NCI-H2227 (cell line): ENCODE data around the gene LCN10.
"Not testable (repeated sequence)": the region's sequence is repeated elsewhere in the genome, so short reads cannot be mapped to it uniquely, and the experiment has no call there.

ENCODE experiments used
- DNase-seq: peaks from one replicate; lab custom pipeline; 2025; ENCODE audit not compliant: unreplicated experiment; lab: John Stamatoyannopoulos, UW

The LCN10 gene

DNA sequence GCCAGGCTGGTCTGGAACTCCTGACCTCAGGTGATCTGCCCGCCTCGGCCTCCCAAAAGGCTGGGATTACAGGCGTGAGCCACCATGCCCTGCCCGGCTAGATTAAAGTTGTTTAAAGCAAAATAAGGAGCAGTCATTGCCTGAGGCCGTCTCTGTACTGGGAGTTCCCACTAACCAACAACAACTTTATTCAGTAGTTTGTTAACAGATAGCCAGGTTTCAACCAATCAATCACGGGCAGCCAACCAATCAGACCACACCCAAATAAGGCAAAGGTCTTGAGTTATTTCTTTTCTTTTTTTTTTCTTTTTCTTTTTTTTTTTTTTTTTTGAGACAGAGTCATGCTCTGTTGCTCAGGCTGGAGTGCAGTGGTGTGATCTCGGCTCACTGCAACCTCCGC, 38.0 kb downstream of the LCN10 start:
- DNase-seq, result not testable (repeated sequence)

DNA sequence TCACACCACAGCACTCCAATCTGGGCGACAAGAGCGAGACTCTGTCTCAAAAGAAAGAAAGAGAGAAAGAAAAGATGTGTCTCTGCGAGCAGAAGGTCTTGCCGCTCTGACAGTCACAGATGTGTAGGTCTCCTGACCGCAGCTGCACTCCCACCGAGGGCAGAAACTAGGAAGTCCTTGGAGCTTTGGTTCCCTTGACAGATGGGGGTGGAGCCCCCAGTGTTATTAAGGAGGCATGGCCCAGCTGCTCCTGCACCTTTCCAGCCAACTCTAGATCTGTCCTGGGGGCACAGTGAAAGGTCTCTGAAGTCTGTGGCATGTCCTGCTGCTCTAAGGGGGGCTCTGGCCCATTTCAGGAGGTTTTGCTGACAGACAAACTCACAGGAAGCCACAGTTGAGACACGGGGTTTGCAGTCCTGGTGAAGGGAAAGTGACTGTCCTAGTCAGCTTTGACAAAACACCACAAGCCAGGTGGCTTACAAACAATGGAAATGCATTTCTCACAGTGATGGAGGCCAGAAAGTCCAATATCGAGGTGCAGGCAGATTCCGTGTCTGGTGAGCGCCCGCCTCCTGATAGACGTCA, 39.4 kb downstream of the LCN10 start:
- DNase-seq, result no peak

DNA sequence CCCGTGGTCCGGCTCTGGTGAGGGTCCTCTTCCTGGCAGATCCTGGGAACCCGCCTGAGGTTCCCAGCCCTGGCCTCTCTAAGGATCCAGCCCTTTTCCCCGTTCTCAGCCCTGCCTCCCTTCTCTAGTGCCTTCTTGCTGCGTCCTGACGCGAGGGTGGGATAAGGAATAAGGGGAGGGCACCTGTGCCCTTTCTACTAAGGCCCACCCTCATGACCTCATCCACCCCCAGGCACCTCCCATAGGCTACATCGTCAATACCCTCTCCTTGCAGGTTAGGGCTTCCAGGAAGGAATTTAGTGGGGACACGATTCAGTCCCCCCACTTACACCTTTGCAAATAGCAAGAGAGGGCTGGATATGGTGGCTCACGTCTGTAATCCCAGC, 41.1 kb downstream of the LCN10 start:
- DNase-seq, result no peak

DNA sequence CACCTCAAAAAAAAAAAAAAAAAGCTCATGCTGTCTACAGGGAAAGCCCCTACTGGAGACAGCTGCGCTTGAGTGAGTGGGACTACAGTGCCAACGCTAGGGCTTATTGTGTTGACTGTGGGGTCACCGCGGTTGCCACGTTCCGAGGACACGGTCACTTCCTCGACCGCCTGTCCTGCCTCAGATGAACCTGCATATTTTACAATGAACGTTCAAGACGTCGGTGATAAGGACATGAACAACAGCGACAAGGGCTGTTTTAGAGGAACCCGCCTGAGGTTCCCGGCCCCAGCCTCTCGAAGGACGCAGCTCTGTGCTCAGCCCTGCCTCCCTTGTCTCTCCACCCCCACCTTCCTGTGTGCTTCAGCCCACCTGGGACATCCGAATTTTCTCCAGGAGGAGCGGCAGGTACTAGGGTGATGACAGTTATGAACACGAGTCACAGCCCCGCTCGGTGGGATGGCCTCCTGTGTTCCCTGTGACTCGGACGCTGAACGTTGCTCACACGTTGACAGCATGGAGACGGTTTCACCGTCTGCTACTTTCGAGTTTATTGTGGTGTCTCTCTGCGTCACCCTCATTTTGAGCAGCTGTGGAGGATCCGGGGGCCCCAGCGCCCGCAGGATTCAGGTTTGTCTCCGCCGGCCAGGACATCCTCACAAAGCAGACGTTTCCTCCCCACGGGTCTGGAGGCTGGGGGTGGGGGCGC, 41.6 kb downstream of the LCN10 start:
- no peak for DNase-seq

DNA sequence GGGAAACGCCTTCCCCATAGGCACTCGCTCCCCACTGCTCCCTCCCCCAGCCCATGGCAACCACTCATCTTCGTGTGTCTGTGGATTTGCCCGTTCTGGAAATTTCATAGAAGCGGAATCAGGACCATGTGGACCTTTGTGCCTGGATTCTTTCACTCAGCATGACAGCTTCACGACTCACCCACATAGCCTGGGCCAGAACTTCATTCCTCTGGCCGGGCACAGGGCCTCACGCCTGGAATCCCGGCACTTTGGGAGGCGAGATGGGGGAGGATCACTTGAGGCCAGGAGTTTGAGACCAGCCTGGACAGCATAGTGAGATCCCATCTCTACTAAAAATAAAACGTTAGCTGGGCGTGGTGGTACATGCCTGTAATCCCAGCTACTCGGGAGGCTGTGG, 42.4 kb downstream of the LCN10 start:
- no peak for DNase-seq

DNA sequence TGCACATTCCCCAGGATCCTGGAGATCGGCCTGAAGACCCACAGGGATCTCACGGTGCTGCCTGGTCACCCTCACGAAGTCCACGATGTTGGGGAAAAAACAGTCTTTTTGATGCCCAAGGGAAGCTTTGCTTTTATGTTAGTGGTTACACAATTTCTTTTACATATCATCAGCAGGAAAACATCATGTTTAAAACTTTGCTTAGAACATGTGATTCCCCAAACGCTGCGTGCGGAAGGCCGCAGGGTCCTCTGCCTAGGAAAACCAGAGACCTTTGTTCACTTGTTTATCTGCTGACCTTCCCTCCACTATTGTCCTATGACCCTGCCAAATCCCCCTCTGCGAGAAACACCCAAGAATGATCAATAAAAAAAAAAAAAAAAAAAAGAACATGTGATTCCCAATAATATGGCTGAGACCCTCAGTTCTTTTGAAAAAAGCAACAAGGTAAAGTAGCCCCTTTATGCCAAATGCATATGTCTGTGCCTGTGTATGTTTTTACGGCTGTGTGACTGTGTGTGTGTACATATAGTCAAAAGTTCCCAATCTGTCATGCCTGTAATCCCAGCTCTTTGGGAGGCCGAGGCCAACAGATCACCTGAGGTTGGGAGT, 44.0 kb downstream of the LCN10 start:
- no peak for DNase-seq

DNA sequence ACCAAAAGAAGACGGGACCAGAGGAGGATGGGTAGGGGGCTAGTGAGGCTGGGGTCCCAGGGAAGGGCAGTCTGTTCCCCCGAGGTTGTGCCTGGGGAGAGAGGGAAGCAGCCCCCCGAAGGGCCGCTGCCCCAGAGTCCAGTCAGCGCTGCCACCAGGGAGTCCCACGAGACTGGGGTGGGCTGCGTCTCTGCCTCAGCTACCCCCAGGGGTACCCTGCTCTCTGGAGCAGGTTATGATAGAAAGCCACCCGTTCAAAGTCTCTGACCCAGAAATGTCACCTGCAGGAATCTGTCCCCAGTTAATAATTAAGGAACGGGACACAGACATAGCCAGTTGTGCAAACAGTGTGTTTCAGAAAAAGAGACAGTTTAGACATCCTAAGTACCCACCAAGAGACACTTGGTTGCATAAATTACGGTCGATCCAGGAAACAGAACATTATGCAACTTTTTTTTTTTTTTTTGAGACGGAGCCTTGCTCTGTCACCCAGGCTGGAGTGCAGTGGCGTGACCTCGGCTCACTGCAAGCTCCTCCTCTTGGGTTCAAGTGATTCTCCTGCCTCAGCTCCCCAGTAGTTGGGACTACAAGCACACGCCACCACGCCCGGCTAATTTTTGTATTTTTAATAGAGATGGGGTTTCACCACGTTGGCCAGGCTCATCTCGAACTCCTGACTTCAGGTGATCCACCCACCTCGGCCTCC, 44.8 kb downstream of the LCN10 start:
- DNase-seq, result no peak

DNA sequence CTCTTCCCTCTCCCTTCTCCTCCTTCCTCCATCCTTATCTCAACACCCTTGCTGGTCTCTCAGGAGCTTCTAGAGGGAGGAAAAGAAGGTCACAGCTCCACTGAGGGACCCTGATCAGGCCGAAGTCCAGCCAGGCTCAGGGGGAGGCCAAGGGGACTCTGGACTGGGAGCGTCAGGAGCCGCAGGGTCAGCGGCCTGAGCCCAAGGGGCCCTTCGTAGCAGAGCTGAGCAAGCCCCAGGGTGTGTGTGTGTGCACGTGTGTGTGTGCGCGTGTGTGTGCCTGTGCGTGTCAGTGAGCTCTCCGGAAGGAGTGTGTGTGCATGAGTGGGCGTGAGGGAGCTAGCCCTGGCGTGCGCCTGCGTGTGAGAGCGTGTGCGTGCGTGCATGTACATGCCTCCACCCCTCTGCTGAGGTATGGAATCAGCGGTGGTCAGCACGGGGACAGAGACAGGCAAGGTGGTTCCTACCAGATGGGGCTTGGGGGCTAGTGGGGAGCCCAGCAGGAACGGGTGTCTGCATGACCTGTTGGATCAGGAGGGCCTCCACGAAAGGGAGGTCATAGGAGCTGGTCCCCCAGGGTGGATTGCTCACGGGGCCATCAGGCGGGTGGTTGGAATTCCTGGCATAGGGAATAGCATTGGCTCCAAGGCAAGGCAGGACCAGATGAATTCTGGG, 45.5 kb downstream of the LCN10 start:
- DNase-seq, result no peak

DNA sequence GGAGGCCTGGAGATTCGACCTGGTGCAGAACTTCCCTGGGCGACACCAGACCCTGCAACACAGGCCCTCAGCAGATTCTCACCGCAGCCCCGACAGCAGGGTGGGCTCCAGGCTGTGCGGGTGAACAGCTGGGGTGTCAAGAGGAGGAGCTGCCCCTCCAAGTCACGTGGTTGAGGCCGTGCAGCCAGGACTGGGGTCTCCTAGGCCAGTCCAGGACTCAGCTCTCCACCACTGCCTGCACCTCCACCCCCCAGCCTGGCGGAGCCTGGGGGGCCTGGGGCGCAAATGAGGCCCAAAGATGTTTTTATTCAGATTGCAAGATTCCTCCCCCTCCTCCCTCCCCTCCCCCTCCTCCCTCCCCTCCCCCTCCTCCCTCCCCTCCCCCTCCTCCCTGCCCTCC, 46.2 kb downstream of the LCN10 start:
- DNase-seq, result no peak

DNA sequence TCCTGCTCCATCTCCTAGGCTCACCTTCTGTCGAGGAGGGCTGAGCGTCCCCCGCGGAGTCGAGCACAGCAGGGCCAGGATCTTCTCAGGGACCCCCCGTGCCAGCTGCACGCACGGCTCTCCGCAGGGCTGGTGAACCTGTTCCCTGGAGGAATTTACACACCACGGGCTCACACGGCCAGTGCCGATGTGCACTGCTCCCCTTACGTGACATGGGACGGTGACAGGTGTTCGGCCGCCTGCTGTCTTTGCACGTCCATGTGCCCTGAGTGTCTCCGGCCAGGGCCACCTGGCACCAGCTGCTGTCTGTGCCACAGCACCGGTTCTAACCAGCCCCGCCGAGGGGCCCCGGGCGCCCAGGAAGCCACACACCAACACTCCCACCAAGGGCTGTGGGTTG, 46.8 kb downstream of the LCN10 start:
- DNase-seq, result no peak

DNA sequence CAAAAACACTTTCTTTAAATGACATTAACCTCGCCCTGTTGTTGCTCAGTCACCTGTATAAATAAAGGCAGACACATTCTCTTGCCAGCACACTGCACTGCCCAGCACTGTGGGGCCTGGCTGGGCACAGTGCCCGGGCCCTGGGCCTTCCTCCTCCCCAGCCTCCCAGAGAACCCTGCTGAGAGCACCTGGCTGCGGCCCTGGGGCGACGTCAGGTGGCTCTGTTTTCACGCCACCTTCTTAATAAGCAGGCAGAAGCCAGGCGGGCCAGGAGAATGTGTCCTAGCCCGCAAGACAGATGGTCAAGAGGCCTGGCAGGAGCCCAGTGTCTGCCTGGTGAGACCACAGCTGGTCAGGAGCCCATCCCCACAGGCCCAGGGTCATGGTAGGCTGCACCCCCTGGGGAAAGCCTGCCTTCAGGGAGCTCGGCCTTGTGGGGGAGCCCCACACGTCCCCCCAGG, 47.3 kb downstream of the LCN10 start:
- no peak for DNase-seq

DNA sequence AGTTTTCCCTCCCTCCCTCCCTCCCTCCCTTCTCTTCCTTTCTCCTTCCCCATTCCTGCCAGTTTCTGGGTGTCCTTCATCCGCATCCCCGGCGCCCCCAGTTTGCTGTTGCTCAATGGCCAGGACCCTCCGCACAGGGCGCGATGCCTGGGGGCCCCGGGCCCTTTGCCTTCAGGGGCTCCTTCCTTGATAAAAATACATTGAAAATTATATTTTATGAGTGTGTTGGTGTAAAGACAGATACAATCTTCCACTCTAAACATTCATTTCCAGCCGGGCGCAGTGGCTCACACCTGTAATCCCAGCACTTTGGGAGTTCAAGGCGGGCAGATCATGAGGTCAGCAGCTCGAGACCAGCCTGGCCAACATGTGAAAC, 47.9 kb downstream of the LCN10 start:
- no peak for DNase-seq

DNA sequence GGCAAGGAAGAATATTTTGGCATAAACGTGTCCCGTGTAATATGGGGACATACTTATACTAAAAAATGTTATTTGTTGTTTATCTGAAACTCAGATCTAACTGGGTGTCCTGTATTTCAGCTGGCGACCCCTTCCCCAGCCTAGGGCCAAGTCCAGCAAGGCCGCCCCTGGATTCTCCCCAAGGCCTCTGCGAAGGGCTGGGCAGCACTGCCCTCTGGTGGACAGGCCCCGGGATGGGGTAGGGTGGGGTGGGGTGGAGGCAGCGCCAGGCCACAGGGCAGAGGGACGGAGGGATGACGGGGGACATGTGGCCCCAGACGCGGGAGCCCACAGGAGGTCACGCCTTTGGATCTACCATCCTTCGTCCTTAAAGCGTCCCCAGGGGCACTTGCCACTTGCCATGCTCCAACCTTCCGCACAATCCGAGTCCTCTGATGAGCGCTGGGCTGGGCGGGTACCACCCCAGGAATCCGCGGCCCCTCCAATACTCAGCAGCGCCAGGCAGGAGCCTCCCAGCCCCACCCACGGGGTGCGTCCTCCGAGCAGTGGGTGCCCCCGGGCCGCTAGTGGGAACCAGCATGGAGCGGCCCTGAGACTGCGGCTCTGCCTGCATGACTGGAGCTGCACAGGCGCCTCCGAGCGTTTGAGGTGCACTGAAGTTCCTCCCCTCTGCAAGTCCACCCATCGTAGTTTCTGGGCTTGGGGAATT, 48.4 kb downstream of the LCN10 start:
- DNase-seq, result no peak

DNA sequence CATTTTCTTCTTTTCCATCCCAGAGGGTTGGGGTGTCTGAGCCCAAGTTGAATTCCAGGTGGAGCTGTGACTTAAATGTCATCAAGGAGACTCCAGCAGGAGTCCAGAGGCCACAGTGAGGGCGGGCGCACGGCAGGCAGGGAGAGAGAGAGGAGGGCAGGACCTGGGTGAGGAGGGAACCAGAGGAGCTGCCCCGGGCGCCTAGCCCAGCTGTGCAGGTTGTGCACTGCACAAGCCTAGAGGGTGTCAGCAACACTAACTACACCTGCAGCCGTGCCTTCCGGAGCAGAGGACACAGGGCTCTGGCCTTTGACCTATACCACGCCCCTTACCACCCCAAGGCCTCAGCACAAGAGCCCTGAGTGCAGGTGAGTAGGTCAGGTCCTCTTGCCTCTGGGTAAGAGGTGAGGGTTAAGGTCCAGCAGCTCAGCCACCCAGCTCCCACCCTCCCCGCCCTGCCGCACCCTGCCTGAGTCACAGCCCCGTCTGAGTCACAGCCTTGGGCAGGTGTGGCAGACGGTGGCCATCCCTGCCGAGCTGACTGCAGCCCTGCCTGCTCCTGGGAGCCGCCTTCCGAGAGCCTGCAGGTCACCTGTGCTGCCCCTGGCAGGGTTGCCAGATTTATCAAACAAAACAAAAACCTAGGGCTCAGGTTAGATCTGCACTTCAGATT, 49.1 kb downstream of the LCN10 start:
- no peak for DNase-seq

DNA sequence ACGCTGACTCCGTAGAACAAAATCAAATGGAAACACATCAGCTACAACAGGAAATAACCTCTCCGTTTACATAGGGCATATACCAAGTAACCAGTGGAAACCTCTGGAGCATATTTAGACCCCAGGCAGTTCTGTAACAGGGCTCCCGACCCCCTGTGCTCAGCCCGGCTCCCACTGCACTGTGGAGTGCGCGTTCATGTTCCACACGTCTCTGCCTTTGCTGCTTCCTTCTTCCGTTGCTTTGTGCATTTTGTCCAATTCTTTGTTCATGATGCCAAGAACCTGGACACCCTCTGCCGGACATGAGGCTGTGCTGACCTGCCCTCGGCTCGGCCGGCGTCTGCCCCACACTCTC, 49.6 kb downstream of the LCN10 start:
- DNase-seq, result no peak

DNA sequence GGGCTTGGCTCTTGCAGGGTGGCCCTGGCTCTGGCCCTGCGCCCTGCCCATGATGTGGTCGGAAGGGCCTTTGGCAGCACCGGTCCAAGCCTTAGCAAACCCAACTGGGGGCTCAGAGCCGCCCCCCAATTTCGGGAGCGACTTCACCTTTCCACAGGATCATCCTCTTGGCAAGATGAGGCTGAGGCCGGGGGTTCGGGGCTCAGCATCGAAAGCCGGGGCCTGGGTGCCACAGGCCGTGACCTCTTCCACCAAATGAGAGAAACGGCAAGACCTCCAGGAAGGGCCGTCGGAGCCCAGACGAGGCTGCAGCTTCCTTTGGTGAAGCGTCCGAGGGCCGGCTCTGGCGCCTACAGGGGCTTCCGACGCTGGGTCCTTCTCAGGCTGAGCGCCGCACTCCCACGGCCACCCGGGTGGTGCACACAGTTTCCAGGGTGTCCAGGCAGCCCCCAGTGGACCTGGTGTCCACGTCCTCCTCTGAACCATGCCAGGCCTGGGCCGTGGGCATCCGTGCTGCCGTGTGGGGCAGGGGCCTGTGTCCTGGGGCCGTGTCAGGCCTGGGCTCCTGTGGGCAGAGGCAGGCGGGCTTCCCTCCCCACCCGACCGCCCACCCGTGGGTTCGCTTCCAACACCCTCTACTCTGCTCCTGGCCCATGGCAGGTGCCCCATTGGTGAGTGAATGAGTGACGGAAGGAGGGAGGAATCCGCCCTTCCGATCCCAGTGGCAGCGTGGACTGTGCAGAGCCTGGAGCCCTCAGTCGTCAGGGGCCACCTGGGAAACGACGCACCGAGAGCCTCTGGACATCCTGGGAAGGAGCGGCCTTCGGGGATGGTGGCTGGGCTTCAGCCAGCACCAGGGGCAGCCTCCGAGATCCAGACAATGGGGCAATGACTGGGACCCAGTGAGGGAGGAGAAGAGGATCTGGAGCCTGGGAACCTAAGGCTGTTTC, 50.3 kb downstream of the LCN10 start:
- no peak for DNase-seq

DNA sequence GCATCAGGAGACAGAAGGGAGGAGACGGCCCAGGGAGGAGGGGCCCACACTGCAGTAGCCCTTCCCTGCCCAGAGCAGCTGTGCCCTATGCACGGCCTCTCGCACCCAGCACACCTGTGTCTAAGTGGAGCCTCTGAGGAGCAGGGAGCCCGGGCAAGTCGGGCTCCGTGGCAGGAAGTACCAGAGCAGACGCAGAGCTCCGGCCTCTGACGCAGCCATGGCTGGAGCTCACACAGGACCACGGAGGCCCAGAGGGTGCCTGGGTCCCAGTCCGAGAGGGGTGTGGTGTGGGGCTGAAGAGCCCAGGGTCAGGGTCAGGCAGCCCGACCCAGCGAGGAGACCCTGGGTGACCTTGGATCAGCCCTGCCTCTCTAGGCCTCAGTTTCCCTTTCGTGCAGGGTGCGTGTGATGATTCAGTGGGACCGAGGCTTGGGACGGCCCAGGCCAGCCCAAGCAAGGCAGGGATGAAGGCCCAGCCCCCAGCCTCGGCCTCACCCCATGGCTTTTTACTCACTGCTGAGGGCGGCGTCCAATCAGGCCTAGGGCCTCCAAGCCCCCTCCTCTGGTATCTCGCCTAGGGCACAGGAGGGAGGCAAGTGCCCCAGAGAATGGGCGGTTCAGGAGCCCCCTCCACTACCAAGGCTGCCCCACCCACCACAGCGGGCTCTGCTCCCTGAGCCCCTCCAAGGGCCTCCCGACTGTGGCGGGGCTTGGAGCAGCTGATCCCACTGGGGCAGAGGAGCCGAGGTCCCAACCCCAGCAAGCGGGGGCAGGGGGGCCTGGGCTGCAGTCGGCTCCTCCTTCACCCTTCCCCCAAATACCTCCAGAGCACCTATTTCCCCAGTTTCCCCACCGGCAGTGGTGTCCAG, 51.2 kb downstream of the LCN10 start:
- no peak for DNase-seq

DNA sequence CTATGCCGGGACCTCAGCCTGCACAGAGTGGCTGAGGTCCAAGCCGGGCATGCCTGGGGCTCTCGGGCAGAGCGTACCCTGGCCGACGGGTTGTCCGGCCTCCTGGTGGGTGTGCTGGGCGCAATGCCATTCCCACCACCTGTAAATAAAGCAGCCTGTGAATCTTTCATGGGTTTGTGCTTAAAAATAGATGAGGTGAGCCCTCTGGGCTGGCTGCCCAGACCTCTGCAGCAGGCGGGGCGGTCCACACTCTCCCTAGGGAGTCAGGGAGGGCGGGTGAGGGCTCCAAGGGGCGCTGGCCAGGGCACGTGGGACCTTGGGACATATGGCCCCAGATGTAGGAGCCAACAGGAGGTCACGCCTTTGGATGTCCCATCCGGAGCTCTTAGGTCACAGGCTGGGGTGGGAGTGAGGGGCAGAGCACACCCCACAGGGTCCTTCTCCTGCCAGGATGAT, 51.9 kb downstream of the LCN10 start:
- DNase-seq, result no peak
